ENCODE results near the gene FST. TPM values are rescaled to one million over a fixed set of nuclear protein-coding genes. Genes with fewer than 3 reads are reported as not detected.

Gene FST
- total RNA-seq, 1 experiment from 2014 or later: not detected

GRCh38 chr5:53446908-53447307 lies 33.5 kb upstream of the FST start:
- no TSS peak for BruUV-seq (replicated peaks)
- no peak for DNase-seq (ENCODE audit: low spot score)
- POLR2A ChIA-PET (ENCODE audit: low non-redundant PET): no interaction called here
- Histone ChIP-seq H3K27me3 (replicated peaks; ENCODE audit: insufficient read depth, low read depth, low read length, poor library complexity) (no peaks in the 10 kb centered on the region), H3K27ac (ENCODE audit: low read depth, low read length, poor library complexity, severe bottlenecking) (no peak overlapping the region), H3K36me3 (ENCODE audit: insufficient read depth, low read length, poor library complexity, severe bottlenecking) (no peaks in the 10 kb centered on the region), H3K9me3 (ENCODE audit: low read depth, low read length, poor library complexity, severe bottlenecking) (no peaks in the 10 kb centered on the region), H3K4me1 (ENCODE audit: insufficient read depth, low read length, poor library complexity, severe bottlenecking) (no peaks in the 10 kb centered on the region), H3K4me3 (ENCODE audit: low read depth, low read length, poor library complexity, severe bottlenecking) (no peak overlapping the region)
- CTCF ChIA-PET: interaction anchor here (0.6 to 0.7 kb wide), 2 partner anchors 31 to 1446 kb away, joined by 4 read pairs; no protein-coding TSS in a partner anchor
- TF ChIP-seq, protein P1, sequence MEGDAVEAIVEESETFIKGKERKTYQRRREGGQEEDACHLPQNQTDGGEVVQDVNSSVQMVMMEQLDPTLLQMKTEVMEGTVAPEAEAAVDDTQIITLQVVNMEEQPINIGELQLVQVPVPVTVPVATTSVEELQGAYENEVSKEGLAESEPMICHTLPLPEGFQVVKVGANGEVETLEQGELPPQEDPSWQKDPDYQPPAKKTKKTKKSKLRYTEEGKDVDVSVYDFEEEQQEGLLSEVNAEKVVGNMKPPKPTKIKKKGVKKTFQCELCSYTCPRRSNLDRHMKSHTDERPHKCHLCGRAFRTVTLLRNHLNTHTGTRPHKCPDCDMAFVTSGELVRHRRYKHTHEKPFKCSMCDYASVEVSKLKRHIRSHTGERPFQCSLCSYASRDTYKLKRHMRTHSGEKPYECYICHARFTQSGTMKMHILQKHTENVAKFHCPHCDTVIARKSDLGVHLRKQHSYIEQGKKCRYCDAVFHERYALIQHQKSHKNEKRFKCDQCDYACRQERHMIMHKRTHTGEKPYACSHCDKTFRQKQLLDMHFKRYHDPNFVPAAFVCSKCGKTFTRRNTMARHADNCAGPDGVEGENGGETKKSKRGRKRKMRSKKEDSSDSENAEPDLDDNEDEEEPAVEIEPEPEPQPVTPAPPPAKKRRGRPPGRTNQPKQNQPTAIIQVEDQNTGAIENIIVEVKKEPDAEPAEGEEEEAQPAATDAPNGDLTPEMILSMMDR (conservative IDR thresholded peaks at IDR 0.05; ENCODE audit: low read depth, low read length): no peak
- TF ChIP-seq EZH2 (IDR thresholded peaks at IDR 0.05; ENCODE audit: borderline replicate concordance, low read depth, low read length, poor library complexity, severe bottlenecking): no peak
- intact Hi-C loops (cut with micrococcal nuclease; ENCODE audit: unreplicated experiment): no loop called here

DNA sequence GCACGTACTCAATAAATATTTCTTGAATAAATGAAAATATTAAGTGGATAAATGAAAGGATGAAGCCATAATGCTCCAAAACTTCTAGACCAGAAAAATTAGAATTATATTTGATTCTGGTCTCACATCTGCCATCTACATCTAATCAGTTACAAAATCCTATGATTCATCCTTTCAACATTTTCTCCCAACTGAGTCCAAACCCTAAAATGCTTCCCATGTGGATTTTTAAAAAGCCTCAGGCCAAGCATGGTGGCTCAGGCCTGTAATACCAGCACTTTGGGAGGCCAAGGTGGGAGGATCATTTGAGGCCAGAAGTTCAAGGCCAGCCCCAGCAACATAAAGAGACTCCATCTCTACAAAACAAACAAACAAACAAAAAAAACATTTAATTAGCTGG lies 31.6 kb upstream of the FST start:
- Histone ChIP-seq H3K4me3 (ENCODE audit: low read depth, low read length, poor library complexity, severe bottlenecking) (no peak overlapping the region), H3K36me3 (ENCODE audit: insufficient read depth, low read length, poor library complexity, severe bottlenecking) (no peaks in the 10 kb centered on the region), H3K4me1 (ENCODE audit: insufficient read depth, low read length, poor library complexity, severe bottlenecking) (no peaks in the 10 kb centered on the region), H3K27ac (ENCODE audit: low read depth, low read length, poor library complexity, severe bottlenecking) (no peak overlapping the region), H3K9me3 (ENCODE audit: low read depth, low read length, poor library complexity, severe bottlenecking) (no peaks in the 10 kb centered on the region), H3K27me3 (replicated peaks; ENCODE audit: insufficient read depth, low read depth, low read length, poor library complexity) (peaks cover 3% of the 10 kb centered on the region)
- DNase-seq (ENCODE audit: low spot score): no peak
- intact Hi-C loops (cut with micrococcal nuclease; ENCODE audit: unreplicated experiment): no loop called here
- POLR2A ChIA-PET (ENCODE audit: low non-redundant PET): no interaction called here
- BruUV-seq (replicated peaks): no TSS peak
- CTCF ChIA-PET: no interaction called here
- TF ChIP-seq, protein P1 (conservative IDR thresholded peaks at IDR 0.05; ENCODE audit: low read depth, low read length): no peak
- TF ChIP-seq EZH2 (IDR thresholded peaks at IDR 0.05; ENCODE audit: borderline replicate concordance, low read depth, low read length, poor library complexity, severe bottlenecking): no peak

- Histone ChIP-seq H3K4me1 (ENCODE audit: insufficient read depth, low read length, poor library complexity, severe bottlenecking) (no peaks in the 10 kb centered on the region), H3K9me3 (ENCODE audit: low read depth, low read length, poor library complexity, severe bottlenecking) (no peaks in the 10 kb centered on the region), H3K27me3 (replicated peaks; ENCODE audit: insufficient read depth, low read depth, low read length, poor library complexity) (peaks cover 8% of the 10 kb centered on the region), H3K27ac (ENCODE audit: low read depth, low read length, poor library complexity, severe bottlenecking) (no peak overlapping the region), H3K4me3 (ENCODE audit: low read depth, low read length, poor library complexity, severe bottlenecking) (no peak overlapping the region), H3K36me3 (ENCODE audit: insufficient read depth, low read length, poor library complexity, severe bottlenecking) (no peaks in the 10 kb centered on the region)
- no peak for TF ChIP-seq EZH2 (IDR thresholded peaks at IDR 0.05; ENCODE audit: borderline replicate concordance, low read depth, low read length, poor library complexity, severe bottlenecking)
- TF ChIP-seq, protein P1 (conservative IDR thresholded peaks at IDR 0.05; ENCODE audit: low read depth, low read length): no peak
- POLR2A ChIA-PET (ENCODE audit: low non-redundant PET): no interaction called here
- no peak for DNase-seq (ENCODE audit: low spot score)
- intact Hi-C loops (cut with micrococcal nuclease; ENCODE audit: unreplicated experiment): no loop called here
- no TSS peak for BruUV-seq (replicated peaks)
- CTCF ChIA-PET: no interaction called here
Measured at GRCh38 chr5:53453898-53454718, 26.3 kb upstream of the FST start.

All from A673 (cell line).